ENCODE results near the gene NR6A1. TPM values are rescaled to one million over a fixed set of nuclear protein-coding genes. Genes with fewer than 3 reads are reported as not detected.

The NR6A1 gene
- total RNA-seq, 6 donors from 2014 or later, result 4.2 to 34.6 (median 8.2) TPM

DNA sequence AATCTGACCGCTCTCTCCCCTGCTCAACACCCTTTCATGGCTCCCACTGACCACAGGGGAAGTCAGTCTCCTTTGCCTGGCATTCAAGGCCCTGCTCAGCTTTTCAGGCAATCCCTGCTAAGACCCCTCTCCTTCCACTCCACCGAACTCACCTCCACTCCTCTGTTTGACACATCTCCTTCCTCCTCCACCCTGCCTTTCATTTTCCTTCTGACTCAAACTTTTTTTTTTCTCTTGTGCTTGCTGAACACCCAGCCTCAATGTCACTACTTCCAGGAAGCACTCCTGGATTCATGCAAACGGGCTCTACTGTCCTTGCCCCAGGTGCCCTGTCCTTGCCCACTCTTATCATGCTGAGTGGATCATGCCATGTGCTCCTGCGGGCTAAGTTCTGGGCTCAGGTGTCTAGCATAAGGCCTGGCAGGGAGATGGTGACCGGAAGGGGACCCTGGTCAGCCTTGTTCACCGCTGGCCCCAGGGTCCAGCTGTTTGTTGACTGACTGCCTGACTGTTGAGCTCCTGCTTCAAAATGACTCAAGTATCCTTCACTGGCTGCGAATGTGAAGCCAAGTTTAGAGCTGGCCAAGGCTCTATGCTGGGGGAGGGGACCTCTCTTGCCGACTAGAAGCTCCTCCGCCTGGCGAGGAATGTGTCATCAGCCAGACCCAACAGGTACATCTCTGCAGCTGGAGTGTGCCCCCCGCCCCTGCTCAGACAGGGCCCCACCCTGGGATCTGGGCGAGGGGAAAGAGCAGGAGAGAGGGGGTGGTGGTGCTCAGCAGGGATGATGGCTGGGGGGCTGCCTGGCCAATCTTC, 270.1 kb downstream of the NR6A1 start:
- Histone ChIP-seq H3K27ac (no peak overlapping the region), H3K4me1 (peaks cover 10 to 23% (median 16%) of the 10 kb centered on the region in 4 donors), H3K9me3 (no peaks in the 10 kb centered on the region), H3K36me3 (no peaks in the 10 kb centered on the region), H3K4me3 (no peak overlapping the region), H3K27me3 (peaks cover 0 to 44% (median 29%) of the 10 kb centered on the region in 4 donors)
- DNase-seq, result no peak
- no peak for ATAC-seq (ENCODE audit: low FRiP score in 2 of 2)
- 71 to 76% methylated on average over 7 to 12 of the region's 12 CpGs for WGBS, 2 donors
- TF ChIP-seq EP300 (IDR thresholded peaks at IDR 0.05) (no peak), POLR2A (IDR thresholded peaks at IDR 0.05) (no peak), POLR2AphosphoS5 (IDR thresholded peaks at IDR 0.05) (no peak)
- TF ChIP-seq, protein P1, sequence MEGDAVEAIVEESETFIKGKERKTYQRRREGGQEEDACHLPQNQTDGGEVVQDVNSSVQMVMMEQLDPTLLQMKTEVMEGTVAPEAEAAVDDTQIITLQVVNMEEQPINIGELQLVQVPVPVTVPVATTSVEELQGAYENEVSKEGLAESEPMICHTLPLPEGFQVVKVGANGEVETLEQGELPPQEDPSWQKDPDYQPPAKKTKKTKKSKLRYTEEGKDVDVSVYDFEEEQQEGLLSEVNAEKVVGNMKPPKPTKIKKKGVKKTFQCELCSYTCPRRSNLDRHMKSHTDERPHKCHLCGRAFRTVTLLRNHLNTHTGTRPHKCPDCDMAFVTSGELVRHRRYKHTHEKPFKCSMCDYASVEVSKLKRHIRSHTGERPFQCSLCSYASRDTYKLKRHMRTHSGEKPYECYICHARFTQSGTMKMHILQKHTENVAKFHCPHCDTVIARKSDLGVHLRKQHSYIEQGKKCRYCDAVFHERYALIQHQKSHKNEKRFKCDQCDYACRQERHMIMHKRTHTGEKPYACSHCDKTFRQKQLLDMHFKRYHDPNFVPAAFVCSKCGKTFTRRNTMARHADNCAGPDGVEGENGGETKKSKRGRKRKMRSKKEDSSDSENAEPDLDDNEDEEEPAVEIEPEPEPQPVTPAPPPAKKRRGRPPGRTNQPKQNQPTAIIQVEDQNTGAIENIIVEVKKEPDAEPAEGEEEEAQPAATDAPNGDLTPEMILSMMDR (IDR thresholded peaks at IDR 0.05), result no peak

DNA sequence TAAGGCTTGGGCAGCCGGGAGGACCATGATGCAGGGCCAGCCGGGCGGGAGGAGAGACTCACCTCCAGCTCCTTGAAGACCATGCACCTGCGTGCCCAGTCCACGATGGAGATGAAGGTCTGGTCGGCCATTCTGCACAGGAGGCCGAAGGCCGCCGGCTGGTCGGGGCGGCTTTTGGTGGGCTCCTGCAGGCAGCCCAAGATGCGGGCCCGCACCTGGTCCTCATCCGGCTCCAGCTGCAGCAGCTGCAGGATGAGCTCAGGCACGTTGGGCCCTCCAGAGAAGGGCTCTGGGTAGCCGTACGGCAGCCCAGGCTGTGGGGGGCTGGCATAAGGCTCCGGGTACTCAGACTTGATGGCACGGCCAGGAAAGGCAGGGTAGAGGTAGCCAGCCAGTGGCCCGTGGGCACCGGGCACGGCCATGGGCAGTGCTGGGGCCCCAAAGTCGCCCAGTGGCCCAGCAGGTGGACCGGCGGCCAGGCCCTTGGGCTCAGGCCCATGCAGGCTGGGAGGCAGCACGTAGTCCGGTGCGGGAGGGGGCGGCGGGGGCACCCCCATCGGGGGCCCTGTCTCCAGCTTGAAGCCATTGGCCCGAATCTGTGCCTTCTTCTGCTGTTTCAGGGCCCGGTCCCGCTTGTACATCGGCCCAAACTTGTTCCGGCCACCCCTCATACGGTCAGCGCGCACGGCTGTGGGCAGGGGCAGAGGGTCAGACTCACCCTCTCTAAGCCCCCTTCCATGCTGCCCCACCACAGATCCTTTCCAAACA, 270.9 kb downstream of the NR6A1 start:
- Histone ChIP-seq H3K4me1 (peaks cover 10 to 23% (median 16%) of the 10 kb centered on the region in 4 donors), H3K4me3 (no peak overlapping the region), H3K27me3 (peaks cover 0 to 36% (median 26%) of the 10 kb centered on the region in 4 donors), H3K36me3 (no peaks in the 10 kb centered on the region), H3K27ac (no peak overlapping the region), H3K9me3 (no peaks in the 10 kb centered on the region)
- DNase-seq (no peak), ATAC-seq (ENCODE audit: low FRiP score in 2 of 2) (no peak)
- 91 to 95% methylated on average over 14 to 31 of the region's 40 CpGs for WGBS, 2 donors
- TF ChIP-seq POLR2A (IDR thresholded peaks at IDR 0.05) (no peak), POLR2AphosphoS5 (IDR thresholded peaks at IDR 0.05) (no peak), EP300 (IDR thresholded peaks at IDR 0.05) (no peak)
- TF ChIP-seq, protein P1 (IDR thresholded peaks at IDR 0.05), result no peak

DNA sequence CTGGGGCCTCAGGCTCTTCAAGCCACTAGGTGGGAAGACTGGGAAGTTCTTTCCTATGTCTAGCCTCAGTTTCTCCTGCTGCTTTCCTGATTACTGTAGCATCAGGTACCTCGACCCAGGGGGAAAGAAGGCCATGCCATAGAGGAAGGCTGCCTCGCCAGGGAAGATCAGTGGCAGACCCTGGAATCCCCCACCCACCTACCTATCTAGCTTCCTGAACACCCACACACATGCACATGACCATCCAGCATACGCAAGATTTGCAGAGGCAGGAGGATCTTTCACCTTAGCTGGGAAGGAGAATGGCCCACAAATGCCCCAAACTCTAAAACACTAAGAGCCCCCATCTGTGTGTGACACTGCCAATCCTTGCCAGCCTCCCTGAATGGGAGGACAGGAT, 271.9 kb downstream of the NR6A1 start:
- Histone ChIP-seq H3K36me3 (no peaks in the 10 kb centered on the region), H3K4me1 (peaks cover 8 to 15% (median 13%) of the 10 kb centered on the region in 4 donors), H3K4me3 (no peak overlapping the region), H3K9me3 (no peaks in the 10 kb centered on the region), H3K27me3 (peaks cover 0 to 28% (median 22%) of the 10 kb centered on the region in 4 donors), H3K27ac (no peak overlapping the region)
- no peak for TF ChIP-seq POLR2A (IDR thresholded peaks at IDR 0.05)
- no peak for TF ChIP-seq POLR2AphosphoS5 (IDR thresholded peaks at IDR 0.05)
- TF ChIP-seq, protein P1 (IDR thresholded peaks at IDR 0.05), result no peak
- no peak for TF ChIP-seq EP300 (IDR thresholded peaks at IDR 0.05)
- WGBS, 2 donors, result 75 to 85% methylated on average over 1 to 3 of the region's 3 CpGs
- DNase-seq (no peak), ATAC-seq (ENCODE audit: low FRiP score in 2 of 2) (no peak)

DNA sequence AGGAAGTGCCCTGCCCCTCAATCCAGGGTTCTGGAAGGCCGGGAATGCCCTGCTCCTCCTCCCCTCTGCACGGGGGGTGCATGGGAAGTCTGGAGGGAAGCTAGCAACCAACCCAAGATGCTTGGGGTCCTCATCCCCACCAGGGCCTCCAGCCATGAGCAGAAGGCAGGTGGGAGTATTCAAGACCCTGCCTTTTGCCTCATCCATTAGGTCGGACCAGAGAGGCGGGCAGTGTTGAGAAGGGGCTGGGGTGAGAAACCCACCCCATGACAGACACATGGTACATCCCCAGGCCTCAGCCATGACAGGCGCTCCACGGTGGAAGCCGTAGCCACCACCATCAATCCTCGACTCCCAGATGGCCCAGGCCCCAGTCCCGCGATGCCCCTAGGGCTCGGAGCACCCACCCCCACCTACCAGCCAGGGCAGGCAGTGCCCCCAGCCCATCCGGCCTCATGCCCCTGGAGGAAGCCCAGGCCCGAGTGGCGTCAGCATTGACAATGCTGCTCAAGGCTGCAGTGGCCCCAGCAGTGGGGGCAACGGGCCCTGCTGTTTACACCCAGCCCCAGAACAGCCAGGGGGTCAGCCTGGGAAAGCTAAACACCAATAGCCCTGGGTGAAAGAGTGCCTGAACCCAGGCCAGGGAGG, 272.5 kb downstream of the NR6A1 start:
- H3K4me1 ChIP-seq, result peaks cover 2 to 9% (median 8%) of the 10 kb centered on the region in 4 donors
- no peaks in the 10 kb centered on the region for H3K9me3 ChIP-seq
- WGBS, 2 donors, result 80 to 86% methylated on average over 7 to 11 of the region's 15 CpGs
- no peaks in the 10 kb centered on the region for H3K36me3 ChIP-seq
- no peak overlapping the region for H3K27ac ChIP-seq
- no peak overlapping the region for H3K4me3 ChIP-seq
- peaks cover 0 to 23% (median 16%) of the 10 kb centered on the region in 4 donors for H3K27me3 ChIP-seq
- ATAC-seq (ENCODE audit: low FRiP score in 2 of 2) (no peak), DNase-seq (peak in 1 of 2 donors; percentile 74)
- no peak for TF ChIP-seq POLR2A (IDR thresholded peaks at IDR 0.05)

DNA sequence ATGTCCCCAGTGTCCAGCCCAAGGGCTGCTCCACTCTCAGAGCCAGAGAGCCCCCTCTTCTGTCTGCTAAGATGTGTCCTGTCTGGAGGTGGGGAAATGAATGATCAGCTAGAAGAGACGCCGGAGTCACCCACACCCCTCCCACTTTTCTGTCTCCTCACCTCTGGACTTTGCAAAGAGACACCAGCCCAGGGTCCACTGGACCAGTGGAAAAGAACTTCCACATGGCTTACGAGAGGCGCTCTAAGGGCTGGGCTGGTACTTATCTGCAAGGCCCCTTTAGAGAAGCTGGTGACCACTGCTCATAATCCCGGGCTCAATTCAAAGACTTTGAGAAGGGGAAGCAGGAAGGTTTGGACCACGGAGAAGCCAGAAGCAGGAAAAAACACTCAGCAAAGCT, 273.1 kb downstream of the NR6A1 start:
- H3K4me1 ChIP-seq, result peaks cover 0 to 3% (median 2%) of the 10 kb centered on the region in 4 donors
- H3K4me3 ChIP-seq, result no peak overlapping the region
- WGBS, 2 donors, result 63 to 69% methylated on average over 6 of the region's 6 CpGs
- ATAC-seq (ENCODE audit: low FRiP score in 2 of 2) (no peak), DNase-seq (no peak)
- H3K9me3 ChIP-seq, result no peaks in the 10 kb centered on the region
- TF ChIP-seq, protein P1 (IDR thresholded peaks at IDR 0.05), result no peak
- no peak for TF ChIP-seq EP300 (IDR thresholded peaks at IDR 0.05)
- no peaks in the 10 kb centered on the region for H3K36me3 ChIP-seq
- H3K27ac ChIP-seq, result no peak overlapping the region
- H3K27me3 ChIP-seq, result peaks cover 0 to 17% (median 10%) of the 10 kb centered on the region in 4 donors
